Neural cell (in vitro differentiated cells): ENCODE measurements around the gene EGLN1. TPM values are rescaled to one million over a fixed set of nuclear protein-coding genes. Genes with fewer than 3 reads are reported as not detected.

Experiments
- H2AFZ ChIP-seq: fragments of 200-600, 300-800 bp; sonication (generic), shearing (Covaris generic); 2 replicates; pipeline ENCODE4 v1.6.0; 2014; ENCODE audit warnings: low read depth, mild to moderate bottlenecking, antibody characterized with exemption, low read length, moderate library complexity
- H3F3A ChIP-seq: fragments of 200-600 bp; shearing (Covaris generic); 2 replicates; pipeline ENCODE4 v1.6.1; 2016; ENCODE audit warnings: mild to moderate bottlenecking, moderate library complexity, mixed read lengths, antibody characterized with exemption, low read length; ENCODE audit not compliant: insufficient read depth, poor library complexity, severe bottlenecking
- H3K27ac ChIP-seq: fragments of 200-600, 300-800 bp; sonication (generic), shearing (Covaris generic); 2 replicates; pipeline ENCODE4 v1.5.1; 2014; ENCODE audit warnings: mild to moderate bottlenecking, low read length, moderate library complexity
- H3K27me3 ChIP-seq: fragments of 300-800, 200-600 bp; sonication (generic), shearing (Covaris generic); 2 replicates; pipeline ENCODE4 v1.6.0; 2014; ENCODE audit warnings: mild to moderate bottlenecking, low read depth, low read length, moderate library complexity; ENCODE audit not compliant: insufficient read depth
- H3K36me3 ChIP-seq: fragments of 300-800, 200-600 bp; sonication (generic), shearing (Covaris generic); 2 replicates; pipeline ENCODE4 v1.5.1; 2014; ENCODE audit warnings: mild to moderate bottlenecking, antibody characterized with exemption, low read length, moderate library complexity; ENCODE audit not compliant: insufficient read depth
- H3K4me2 ChIP-seq: fragments of 300-800, 200-600 bp; sonication (generic), shearing (Covaris generic); 2 replicates; pipeline ENCODE4 v1.6.0; 2014; ENCODE audit warnings: mild to moderate bottlenecking, low read length
- H3K4me3 ChIP-seq: fragments of 300-800, 200-600 bp; sonication (generic), shearing (Covaris generic); 2 replicates; pipeline ENCODE4 v1.5.1; 2014; ENCODE audit warnings: mild to moderate bottlenecking, low read length, moderate library complexity
- H3K79me2 ChIP-seq: fragments of 200-600 bp; shearing (Covaris generic); replicated peaks from 2 replicates; pipeline ENCODE4 v1.6.0; 2014; ENCODE audit warnings: mild to moderate bottlenecking, low read length, moderate library complexity; ENCODE audit not compliant: insufficient read depth
- H3K9ac ChIP-seq: fragments of 300-800, 200-600 bp; sonication (generic), shearing (Covaris generic); 2 replicates; pipeline ENCODE4 v1.6.1; 2016; ENCODE audit warnings: mild to moderate bottlenecking, low read length, mixed read lengths
- H3K9me2 ChIP-seq: fragments of 200-600 bp; shearing (Covaris generic); 2 replicates; pipeline ENCODE4 v1.6.1; 2016; ENCODE audit warnings: mild to moderate bottlenecking, low read length, mixed read lengths; ENCODE audit not compliant: insufficient read depth
- H3K9me3 ChIP-seq: fragments of 200-600, 300-800 bp; sonication (generic), shearing (Covaris generic); 2 replicates; pipeline ENCODE4 v1.6.1; 2016; ENCODE audit warnings: mild to moderate bottlenecking, mixed run types, low read length, moderate library complexity, mixed read lengths
- H4K20me1 ChIP-seq: fragments of 200-600 bp; shearing (Covaris generic); 2 replicates; pipeline ENCODE4 v1.6.1; 2016; ENCODE audit warnings: mild to moderate bottlenecking, mixed run types; ENCODE audit not compliant: insufficient read depth
- EP300 ChIP-seq: fragments of 450-650 bp; conservative IDR thresholded peaks from 2 replicates; pipeline ENCODE4 v1.6.1; 2014; ENCODE audit warnings: antibody characterized with exemption, mild to moderate bottlenecking, moderate library complexity; ENCODE audit not compliant: poor library complexity, severe bottlenecking
- EZH2 ChIP-seq: fragments of 200-600, 300-800 bp; shearing (Covaris generic), sonication (generic); IDR thresholded peaks from 2 replicates; pipeline ENCODE4 v1.6.1; 2014; ENCODE audit warnings: antibody characterized with exemption, low read length, borderline replicate concordance, mild to moderate bottlenecking; ENCODE audit not compliant: insufficient read depth, poor library complexity, severe bottlenecking
- MXI1 ChIP-seq: fragments of 450-650 bp; conservative IDR thresholded peaks from 2 replicates; pipeline ENCODE4 v1.6.1; 2014; ENCODE audit warnings: antibody characterized with exemption, mild to moderate bottlenecking; ENCODE audit not compliant: poor library complexity, severe bottlenecking
- POLR2AphosphoS5 ChIP-seq: IDR thresholded peaks from 2 replicates; pipeline ENCODE4 v1.6.1; 2012
- RAD21 ChIP-seq: fragments of 450-650 bp; conservative IDR thresholded peaks from 2 replicates; pipeline ENCODE4 v1.6.1; 2014; ENCODE audit warnings: antibody characterized with exemption, mild to moderate bottlenecking, moderate library complexity
- SMC3 ChIP-seq: fragments of 450-650 bp; conservative IDR thresholded peaks from 2 replicates; pipeline ENCODE4 v1.6.1; 2014; ENCODE audit warnings: antibody characterized with exemption, mild to moderate bottlenecking, moderate library complexity; ENCODE audit not compliant: poor library complexity
- TAF1 ChIP-seq: IDR thresholded peaks from 2 replicates; pipeline ENCODE4 v1.6.1; 2012; ENCODE audit warnings: low read depth
- polyA plus RNA-seq: library from polyadenylated mRNA; depleted of rRNA; stranded (reverse); fragments of >200 nt; gene quantifications from 2 replicates; pipeline ENCODE4 v1.2.3, GENCODE V29; 2014
- TF ChIP-seq, protein P1 (sequence below): fragments of 450-650 bp; IDR thresholded peaks from 2 replicates; pipeline ENCODE4 v1.5.1; 2014; ENCODE audit warnings: antibody characterized with exemption, mild to moderate bottlenecking, moderate library complexity; ENCODE audit not compliant: poor library complexity, severe bottlenecking
- TF ChIP-seq, protein P2 (sequence below): IDR thresholded peaks from 2 replicates; pipeline ENCODE4 v1.6.1; 2012; ENCODE audit warnings: borderline replicate concordance

The EGLN1 gene
- polyA plus RNA-seq, 1 donor from 2014 or later, result 33.2 TPM

DNA sequence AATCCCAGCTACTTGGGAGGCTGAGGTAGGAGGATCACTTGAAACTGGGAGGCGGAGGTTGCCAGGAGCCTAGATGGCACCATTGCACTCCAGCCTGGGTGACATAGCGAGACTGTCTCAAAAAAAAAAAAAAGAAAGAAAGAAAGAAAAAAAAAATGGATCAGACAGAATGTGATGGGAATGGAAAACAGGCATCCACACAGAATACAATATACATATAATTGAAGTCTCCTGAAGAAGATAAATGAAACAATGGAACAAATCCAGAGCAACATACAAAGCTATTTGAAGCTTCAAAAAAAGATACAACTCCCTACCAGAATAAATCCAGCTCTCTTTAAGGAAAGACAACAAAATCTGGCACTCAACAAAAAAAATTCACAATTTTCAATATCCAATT is 10.9 kb upstream of the EGLN1 start:
- no peak for TF ChIP-seq EP300
- TF ChIP-seq SMC3, result no peak
- no peak for TF ChIP-seq EZH2
- no peak for TF ChIP-seq TAF1
- TF ChIP-seq RAD21, result no peak
- TF ChIP-seq POLR2AphosphoS5, result no peak
- no peak for TF ChIP-seq MXI1
- TF ChIP-seq, protein P1, sequence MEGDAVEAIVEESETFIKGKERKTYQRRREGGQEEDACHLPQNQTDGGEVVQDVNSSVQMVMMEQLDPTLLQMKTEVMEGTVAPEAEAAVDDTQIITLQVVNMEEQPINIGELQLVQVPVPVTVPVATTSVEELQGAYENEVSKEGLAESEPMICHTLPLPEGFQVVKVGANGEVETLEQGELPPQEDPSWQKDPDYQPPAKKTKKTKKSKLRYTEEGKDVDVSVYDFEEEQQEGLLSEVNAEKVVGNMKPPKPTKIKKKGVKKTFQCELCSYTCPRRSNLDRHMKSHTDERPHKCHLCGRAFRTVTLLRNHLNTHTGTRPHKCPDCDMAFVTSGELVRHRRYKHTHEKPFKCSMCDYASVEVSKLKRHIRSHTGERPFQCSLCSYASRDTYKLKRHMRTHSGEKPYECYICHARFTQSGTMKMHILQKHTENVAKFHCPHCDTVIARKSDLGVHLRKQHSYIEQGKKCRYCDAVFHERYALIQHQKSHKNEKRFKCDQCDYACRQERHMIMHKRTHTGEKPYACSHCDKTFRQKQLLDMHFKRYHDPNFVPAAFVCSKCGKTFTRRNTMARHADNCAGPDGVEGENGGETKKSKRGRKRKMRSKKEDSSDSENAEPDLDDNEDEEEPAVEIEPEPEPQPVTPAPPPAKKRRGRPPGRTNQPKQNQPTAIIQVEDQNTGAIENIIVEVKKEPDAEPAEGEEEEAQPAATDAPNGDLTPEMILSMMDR, result no peak
- TF ChIP-seq, protein P2, sequence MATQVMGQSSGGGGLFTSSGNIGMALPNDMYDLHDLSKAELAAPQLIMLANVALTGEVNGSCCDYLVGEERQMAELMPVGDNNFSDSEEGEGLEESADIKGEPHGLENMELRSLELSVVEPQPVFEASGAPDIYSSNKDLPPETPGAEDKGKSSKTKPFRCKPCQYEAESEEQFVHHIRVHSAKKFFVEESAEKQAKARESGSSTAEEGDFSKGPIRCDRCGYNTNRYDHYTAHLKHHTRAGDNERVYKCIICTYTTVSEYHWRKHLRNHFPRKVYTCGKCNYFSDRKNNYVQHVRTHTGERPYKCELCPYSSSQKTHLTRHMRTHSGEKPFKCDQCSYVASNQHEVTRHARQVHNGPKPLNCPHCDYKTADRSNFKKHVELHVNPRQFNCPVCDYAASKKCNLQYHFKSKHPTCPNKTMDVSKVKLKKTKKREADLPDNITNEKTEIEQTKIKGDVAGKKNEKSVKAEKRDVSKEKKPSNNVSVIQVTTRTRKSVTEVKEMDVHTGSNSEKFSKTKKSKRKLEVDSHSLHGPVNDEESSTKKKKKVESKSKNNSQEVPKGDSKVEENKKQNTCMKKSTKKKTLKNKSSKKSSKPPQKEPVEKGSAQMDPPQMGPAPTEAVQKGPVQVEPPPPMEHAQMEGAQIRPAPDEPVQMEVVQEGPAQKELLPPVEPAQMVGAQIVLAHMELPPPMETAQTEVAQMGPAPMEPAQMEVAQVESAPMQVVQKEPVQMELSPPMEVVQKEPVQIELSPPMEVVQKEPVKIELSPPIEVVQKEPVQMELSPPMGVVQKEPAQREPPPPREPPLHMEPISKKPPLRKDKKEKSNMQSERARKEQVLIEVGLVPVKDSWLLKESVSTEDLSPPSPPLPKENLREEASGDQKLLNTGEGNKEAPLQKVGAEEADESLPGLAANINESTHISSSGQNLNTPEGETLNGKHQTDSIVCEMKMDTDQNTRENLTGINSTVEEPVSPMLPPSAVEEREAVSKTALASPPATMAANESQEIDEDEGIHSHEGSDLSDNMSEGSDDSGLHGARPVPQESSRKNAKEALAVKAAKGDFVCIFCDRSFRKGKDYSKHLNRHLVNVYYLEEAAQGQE, result no peak

DNA sequence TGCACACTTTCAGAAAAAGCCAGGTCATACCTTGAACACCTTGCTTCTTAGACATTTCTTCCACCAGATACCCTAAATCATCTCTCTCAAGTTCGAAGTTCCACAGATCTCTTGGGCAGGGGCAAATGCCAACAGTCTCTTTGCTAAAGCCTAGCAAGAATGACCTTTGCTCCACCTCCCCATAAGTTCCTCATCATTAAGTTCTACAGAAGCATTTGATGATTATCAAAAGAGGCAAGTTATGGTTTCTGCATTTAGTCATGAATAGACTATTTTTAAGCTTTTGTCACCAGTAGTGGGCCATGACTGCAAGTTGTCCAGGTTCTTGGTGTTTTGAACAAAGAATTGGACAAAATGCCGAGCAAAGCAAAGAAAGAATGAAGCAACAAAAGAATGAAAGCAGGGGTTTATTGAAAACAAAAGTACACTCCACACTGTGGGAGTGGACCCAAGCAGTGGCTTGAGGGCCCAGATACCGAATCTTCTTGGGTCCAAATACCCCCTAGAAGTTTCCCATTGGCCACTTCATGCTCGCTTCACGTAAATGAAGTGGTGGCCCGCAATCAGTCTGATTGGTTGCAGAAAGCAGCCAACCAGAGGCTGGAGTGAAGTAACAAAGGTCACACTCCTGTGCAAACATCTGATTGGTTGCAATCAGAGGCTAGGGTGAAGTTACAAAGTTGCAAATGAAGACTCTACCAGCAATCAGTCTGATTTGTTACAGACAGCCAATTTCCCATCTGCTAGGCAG is 9.8 kb upstream of the EGLN1 start:
- Histone ChIP-seq H3K27ac (no peak overlapping the region), H3K9ac (no peak overlapping the region), H3K9me2 (no peaks in the 10 kb centered on the region), H4K20me1 (no peaks in the 10 kb centered on the region), H3F3A (no peaks in the 10 kb centered on the region), H3K4me3 (no peak overlapping the region), H3K4me2 (no peak overlapping the region), H3K27me3 (no peaks in the 10 kb centered on the region), H3K36me3 (no peaks in the 10 kb centered on the region), H2AFZ (no peak overlapping the region), H3K9me3 (no peaks in the 10 kb centered on the region), H3K79me2 (no peaks in the 10 kb centered on the region)
- TF ChIP-seq MXI1, result no peak
- no peak for TF ChIP-seq POLR2AphosphoS5
- TF ChIP-seq, protein P1, result no peak
- TF ChIP-seq TAF1, result no peak
- no peak for TF ChIP-seq EP300
- TF ChIP-seq EZH2, result no peak
- TF ChIP-seq, protein P2, result no peak
- TF ChIP-seq SMC3, result no peak
- no peak for TF ChIP-seq RAD21

More for the DNA sequence above, 10.9 kb upstream of the EGLN1 start:
- H3K9me3 ChIP-seq, result no peaks in the 10 kb centered on the region
- H4K20me1 ChIP-seq, result no peaks in the 10 kb centered on the region
- no peak overlapping the region for H3K4me3 ChIP-seq
- H3F3A ChIP-seq, result no peaks in the 10 kb centered on the region
- H3K4me2 ChIP-seq, result no peak overlapping the region
- H3K27me3 ChIP-seq, result no peaks in the 10 kb centered on the region
- H3K9ac ChIP-seq, result no peak overlapping the region
- H3K27ac ChIP-seq, result no peak overlapping the region
- H3K9me2 ChIP-seq, result no peaks in the 10 kb centered on the region
- no peaks in the 10 kb centered on the region for H3K79me2 ChIP-seq
- no peaks in the 10 kb centered on the region for H3K36me3 ChIP-seq
- H2AFZ ChIP-seq, result no peak overlapping the region
